ENCODE data around the gene NPSR1. TPM values are rescaled to one million over a fixed set of nuclear protein-coding genes. Genes with fewer than 3 reads are reported as not detected.

Gene NPSR1
- total RNA-seq, 1 experiment from 2014 or later = not detected

GRCh38 chr7:34787586-34787985 is 129.6 kb downstream of the NPSR1 start:
- no peak overlapping the region for H2AK5ac ChIP-seq (ENCODE audit: insufficient read length, low read length)
- H3K4me2 ChIP-seq (ENCODE audit: insufficient read depth, insufficient read length, low read length) = no peak overlapping the region
- H4K8ac ChIP-seq (replicated peaks; ENCODE audit: insufficient read length, low read depth, low read length) = no peak overlapping the region
- no peak overlapping the region for H3K4ac ChIP-seq (ENCODE audit: low read depth, low read length)
- no peak overlapping the region for H3T11ph ChIP-seq (ENCODE audit: low read length)
- H3K4me1 ChIP-seq (ENCODE audit: insufficient read depth, low read length) = no peaks in the 10 kb centered on the region
- Mint-ChIP-seq H3K27me3 (ENCODE audit: low read depth) (peaks cover 1% of the 10 kb centered on the region; the same call in 1 of the 2 replicates), H3K4me3 (no peak overlapping the region), H3K36me3 (ENCODE audit: insufficient read depth in 1 of 3, low read depth in 3 of 3) (peaks cover 0 to 11% (median 0%) of the 10 kb centered on the region in 3 experiments; a peak in 2 of 7 replicates), H3K9me3 (peaks cover 5 to 9% of the 10 kb centered on the region in 2 experiments), H3K27ac (no peak overlapping the region), H3K4me1 (no peaks in the 10 kb centered on the region)
- TF ChIP-seq CTCF (conservative IDR thresholded peaks at IDR 0.05) = no peak
- WGBS (ENCODE audit: extremely low coverage, insufficient read length, low lambda C conversion rate) = no CpG with 5 or more reads among the region's 1 CpG
- H3K27ac ChIP-seq (ENCODE audit: insufficient read length, low read depth, low read length) = no peak overlapping the region
- H3K9me3 ChIP-seq (ENCODE audit: control insufficient read depth, low read depth, low read length) = no peaks in the 10 kb centered on the region
- no peak overlapping the region for H3K14ac ChIP-seq (ENCODE audit: insufficient read depth, low read length)
- no peaks in the 10 kb centered on the region for H3K27me3 ChIP-seq (ENCODE audit: insufficient read depth, low read length)
- H3K79me2 ChIP-seq (ENCODE audit: insufficient read depth, low read length) = no peaks in the 10 kb centered on the region
- H3K9ac ChIP-seq (ENCODE audit: extremely low read depth, insufficient read length, low read length) = no peak overlapping the region
- no peak overlapping the region for H2BK120ac ChIP-seq (ENCODE audit: low read depth, low read length, poor library complexity, severe bottlenecking)
- H2BK12ac ChIP-seq (ENCODE audit: insufficient read length, low read depth, low read length) = no peak overlapping the region
- no peaks in the 10 kb centered on the region for H4K20me1 ChIP-seq (ENCODE audit: control insufficient read depth, insufficient read depth, insufficient read length)
- H3K23me2 ChIP-seq (ENCODE audit: insufficient read length, low read depth, low read length, poor library complexity, severe bottlenecking) = no peaks in the 10 kb centered on the region
- H4K91ac ChIP-seq (ENCODE audit: insufficient read length, low read depth, low read length) = no peak overlapping the region
- H2AFZ ChIP-seq (ENCODE audit: low read length) = no peak overlapping the region
- no peak overlapping the region for H2BK5ac ChIP-seq (ENCODE audit: insufficient read length, low read length)
- H3K23ac ChIP-seq (ENCODE audit: insufficient read length, low read depth, low read length) = no peak overlapping the region
- no peak overlapping the region for H4K5ac ChIP-seq (ENCODE audit: insufficient read length, low read depth, low read length)
- H2BK20ac ChIP-seq (ENCODE audit: low read depth, low read length, poor library complexity, severe bottlenecking) = no peak overlapping the region
- H3K56ac ChIP-seq (ENCODE audit: insufficient read length, low read depth, low read length) = no peak overlapping the region
- DNase-seq = no peak
- H2BK15ac ChIP-seq (ENCODE audit: low read depth, low read length) = no peak overlapping the region
- H3K79me1 ChIP-seq (ENCODE audit: insufficient read depth, low read depth, low read length, poor library complexity, severe bottlenecking) = no peaks in the 10 kb centered on the region
- no peak overlapping the region for H3K18ac ChIP-seq (ENCODE audit: insufficient read length, low read depth, low read length)
